HCT116 (cell line): Measurements from ENCODE around the gene STPG2. TPM values are rescaled to one million over a fixed set of nuclear protein-coding genes. Genes with fewer than 3 reads are reported as not detected.

Experiments used
- ATAC-seq: fragments of 200-7000 bp; cut with Tn5 transposase; 2 replicates; pipeline ENCODE4 v1.9.1; 2020; ENCODE audit warnings: mild to moderate bottlenecking, moderate library complexity
- BruUV-seq: library from RNA; stranded (reverse); fragments of 400-500 nt; replicated peaks from 2 replicates; lab custom pipeline; 2021; lab: Mats Ljungman, UMichigan
- CTCF ChIA-PET: fragments of 300-600 bp; sonication (Branson Sonifier 250); formaldehyde crosslinking; loops from one replicate; lab custom pipeline; 2021; ENCODE audit warnings: antibody characterized with exemption; lab: Charles Lee
- POLR2A ChIA-PET: fragments of 300-600, 350-600 bp; sonication (Branson Sonifier 250); formaldehyde crosslinking; loops from one replicate; lab custom pipeline; 2021; ENCODE audit warnings: antibody characterized with exemption; lab: Charles Lee
- RAD21 ChIA-PET, 2 experiments: fragments of 300-600 bp; sonication (Branson Sonifier 250); formaldehyde crosslinking; loops; one replicate each; lab custom pipeline; 2023; ENCODE audit warnings: low total read pairs in 2 of 2; ENCODE audit not compliant: uncharacterized antibody in 2 of 2, unreplicated experiment in 2 of 2, low non-redundant PET in 1 of 2; lab: Charles Lee
- DNase-seq: peaks from one replicate; pipeline ENCODE4 v3.0.0-alpha.2; 2010; ENCODE audit warnings: low read depth, low spot score
- H2AFZ ChIP-seq: fragments of 200-600 bp; shearing (Covaris generic), sonication (generic); 2 replicates; pipeline ENCODE4 v1.6.1; 2017; ENCODE audit warnings: low read depth, mixed run types, mixed read lengths, antibody characterized with exemption, low read length; ENCODE audit not compliant: poor library complexity, severe bottlenecking
- H3K27ac ChIP-seq: 2 replicates; pipeline ENCODE4 v1.5.1; 2012; ENCODE audit warnings: low read depth, low read length
- H3K27me3 ChIP-seq: fragments of 200-600 bp; sonication (generic); 2 replicates; pipeline ENCODE4 v1.6.1; 2016; ENCODE audit warnings: mixed run types, low read length, mixed read lengths; ENCODE audit not compliant: insufficient read depth
- H3K36me3 ChIP-seq, 2 experiments: fragments of 200-500 bp in 1 of 2; fragments of 200-600 bp in 1 of 2; sonication (Bioruptor generic) in 1 of 2; sonication (generic) in 1 of 2; 2 replicates each; pipeline versions ENCODE4 v1.5.1 to v1.6.1; 2014 to 2016; ENCODE audit warnings: low read length in 2 of 2, inconsistent platforms in 1 of 2, mixed read lengths in 1 of 2, mixed run types in 1 of 2; ENCODE audit not compliant: insufficient read depth in 2 of 2, control insufficient read depth in 1 of 2
- H3K4me1 ChIP-seq, 2 experiments: fragments of 200-600 bp in 1 of 2; sonication (generic) in 1 of 2; 2 replicates each; pipeline versions ENCODE4 v1.5.1 to v1.6.1; 2012 to 2017; ENCODE audit warnings: low read length in 2 of 2, inconsistent platforms in 1 of 2, mild to moderate bottlenecking in 1 of 2, mixed read lengths in 1 of 2, mixed run types in 1 of 2, moderate library complexity in 1 of 2; ENCODE audit not compliant: insufficient read depth in 2 of 2, control insufficient read depth in 1 of 2
- H3K4me2 ChIP-seq: fragments of 200-600 bp; sonication (generic); 2 replicates; pipeline ENCODE4 v1.6.1; 2017; ENCODE audit warnings: mixed run types, low read length, mixed read lengths
- H3K4me3 ChIP-seq, 2 experiments: fragments of 200-600 bp in 1 of 2; sonication (generic) in 1 of 2; replicated peaks in 1 of 2; 2 replicates each; pipeline ENCODE4 v1.5.1; 2011 to 2016; ENCODE audit warnings: low read length in 2 of 2, control low read depth in 1 of 2, low read depth in 1 of 2, mild to moderate bottlenecking in 1 of 2, mixed read lengths in 1 of 2, mixed run types in 1 of 2
- H3K79me2 ChIP-seq: fragments of 200-600 bp; sonication (generic); 2 replicates; pipeline ENCODE4 v1.6.1; 2017; ENCODE audit warnings: mild to moderate bottlenecking, mixed run types, low read length, moderate library complexity, mixed read lengths; ENCODE audit not compliant: insufficient read depth
- H3K9ac ChIP-seq: fragments of 200-600 bp; sonication (generic); 2 replicates; pipeline ENCODE4 v1.6.1; 2016; ENCODE audit warnings: low read length, mixed read lengths
- H3K9me2 ChIP-seq: fragments of 200-600 bp; sonication (generic), shearing (Covaris generic); 2 replicates; pipeline ENCODE4 v1.6.1; 2017; ENCODE audit warnings: mixed run types, mild to moderate bottlenecking, moderate library complexity; ENCODE audit not compliant: insufficient read depth
- H3K9me3 ChIP-seq, 2 experiments: fragments of 200-500 bp in 1 of 2; fragments of 200-600 bp in 1 of 2; sonication (Bioruptor generic) in 1 of 2; sonication (generic) in 1 of 2; 2 replicates each; pipeline ENCODE4 v1.6.1; 2014 to 2017; ENCODE audit warnings: low read length in 2 of 2, mixed read lengths in 2 of 2, inconsistent platforms in 1 of 2, low read depth in 1 of 2, mild to moderate bottlenecking in 1 of 2, mixed run types in 1 of 2, moderate library complexity in 1 of 2; ENCODE audit not compliant: control insufficient read depth in 1 of 2, insufficient read depth in 1 of 2
- H4K20me1 ChIP-seq: fragments of 200-600 bp; sonication (generic), shearing (Covaris generic); 2 replicates; pipeline ENCODE4 v1.6.1; 2017; ENCODE audit warnings: mixed run types, mild to moderate bottlenecking, moderate library complexity; ENCODE audit not compliant: insufficient read depth
- EZH2phosphoT487 ChIP-seq: fragments of 200-600 bp; IDR thresholded peaks from 2 replicates; pipeline ENCODE4 v1.6.1; 2018; ENCODE audit warnings: antibody characterized with exemption, borderline replicate concordance
- JUND ChIP-seq: IDR thresholded peaks from 2 replicates; pipeline ENCODE4 v1.6.1; 2012
- POLR2A ChIP-seq: IDR thresholded peaks from 2 replicates; pipeline ENCODE4 v1.7.0; 2011; ENCODE audit warnings: borderline replicate concordance; ENCODE audit not compliant: insufficient read depth, insufficient read length; ENCODE audit errors: extremely low read depth
- POLR2AphosphoS5 ChIP-seq: IDR thresholded peaks from 2 replicates; pipeline ENCODE4 v1.6.1; 2011; ENCODE audit warnings: mild to moderate bottlenecking, low read depth, low read length, moderate library complexity
- RAD21 ChIP-seq: IDR thresholded peaks from 2 replicates; pipeline ENCODE4 v1.6.1; 2012; ENCODE audit warnings: low read depth, mild to moderate bottlenecking
- SP1 ChIP-seq: IDR thresholded peaks from 2 replicates; pipeline ENCODE4 v1.6.1; 2012; ENCODE audit warnings: low read depth
- intact Hi-C: fragments of 100-400 bp; cut with micrococcal nuclease; formaldehyde crosslinking; loops from 2 replicates; pipeline ENCODE4 v1.10.0; 2022
- total RNA-seq: library from RNA; stranded (reverse); gene quantifications from one replicate; pipeline ENCODE4 v1.2.1, GENCODE V29; 2021; ENCODE audit not compliant: unreplicated experiment
- TF ChIP-seq, protein P1 (sequence below), 3 experiments: fragments of 200-600 bp in 1 of 3; sonication (generic) in 1 of 3; IDR thresholded peaks in 2 of 3; conservative IDR thresholded peaks in 1 of 3; 2 replicates each; pipeline ENCODE4 v1.5.1; 2012 to 2017; ENCODE audit warnings: low read depth in 2 of 3, low read length in 2 of 3, antibody characterized with exemption in 1 of 3, borderline replicate concordance in 1 of 3, control low read depth in 1 of 3, mild to moderate bottlenecking in 1 of 3, mixed read lengths in 1 of 3, mixed run types in 1 of 3, moderate library complexity in 1 of 3; ENCODE audit not compliant: insufficient read depth in 1 of 3
- TF ChIP-seq, protein P2 (sequence below): IDR thresholded peaks from 2 replicates; pipeline ENCODE4 v1.6.1; 2012
- TF ChIP-seq, protein P3 (sequence below): IDR thresholded peaks from 2 replicates; pipeline ENCODE4 v1.6.1; 2012

Gene STPG2
- total RNA-seq, 1 experiment from 2014 or later, result not detected

DNA sequence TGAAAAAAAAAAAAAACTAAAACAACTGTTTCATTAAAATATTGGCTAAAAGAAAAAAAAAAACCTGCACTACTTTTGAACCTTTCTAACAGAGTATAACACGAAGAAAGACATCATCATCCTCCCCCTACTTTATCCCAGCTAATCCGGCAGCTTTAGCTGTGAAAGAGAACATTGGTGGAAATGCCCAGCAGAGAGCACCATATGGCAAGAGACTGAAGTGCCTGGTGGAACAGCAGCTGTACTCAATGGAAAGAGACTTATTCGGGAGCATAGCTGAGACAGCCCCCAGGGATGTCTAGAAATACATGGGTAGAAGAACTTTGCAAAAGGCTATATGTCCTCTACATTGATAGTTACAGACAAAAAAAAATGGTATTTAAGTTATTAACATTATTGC is 30.3 kb downstream of the STPG2 start:
- Histone ChIP-seq H3K79me2 (no peaks in the 10 kb centered on the region), H3K36me3 (no peaks in the 10 kb centered on the region), H2AFZ (no peak overlapping the region), H3K27me3 (no peaks in the 10 kb centered on the region), H3K9me2 (no peaks in the 10 kb centered on the region), H4K20me1 (no peaks in the 10 kb centered on the region), H3K27ac (no peak overlapping the region), H3K9me3 (no peaks in the 10 kb centered on the region), H3K4me1 (no peaks in the 10 kb centered on the region), H3K4me3 (no peak overlapping the region), H3K4me2 (no peak overlapping the region), H3K9ac (no peak overlapping the region)
- no TSS peak for BruUV-seq
- DNase-seq, result peak; percentile 6
- POLR2A ChIA-PET, result no interaction called here
- peak; percentile 72 for ATAC-seq
- TF ChIP-seq RAD21, result peak; percentile 62
- TF ChIP-seq POLR2AphosphoS5, result no peak
- TF ChIP-seq, protein P1, sequence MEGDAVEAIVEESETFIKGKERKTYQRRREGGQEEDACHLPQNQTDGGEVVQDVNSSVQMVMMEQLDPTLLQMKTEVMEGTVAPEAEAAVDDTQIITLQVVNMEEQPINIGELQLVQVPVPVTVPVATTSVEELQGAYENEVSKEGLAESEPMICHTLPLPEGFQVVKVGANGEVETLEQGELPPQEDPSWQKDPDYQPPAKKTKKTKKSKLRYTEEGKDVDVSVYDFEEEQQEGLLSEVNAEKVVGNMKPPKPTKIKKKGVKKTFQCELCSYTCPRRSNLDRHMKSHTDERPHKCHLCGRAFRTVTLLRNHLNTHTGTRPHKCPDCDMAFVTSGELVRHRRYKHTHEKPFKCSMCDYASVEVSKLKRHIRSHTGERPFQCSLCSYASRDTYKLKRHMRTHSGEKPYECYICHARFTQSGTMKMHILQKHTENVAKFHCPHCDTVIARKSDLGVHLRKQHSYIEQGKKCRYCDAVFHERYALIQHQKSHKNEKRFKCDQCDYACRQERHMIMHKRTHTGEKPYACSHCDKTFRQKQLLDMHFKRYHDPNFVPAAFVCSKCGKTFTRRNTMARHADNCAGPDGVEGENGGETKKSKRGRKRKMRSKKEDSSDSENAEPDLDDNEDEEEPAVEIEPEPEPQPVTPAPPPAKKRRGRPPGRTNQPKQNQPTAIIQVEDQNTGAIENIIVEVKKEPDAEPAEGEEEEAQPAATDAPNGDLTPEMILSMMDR (IDR thresholded peaks at IDR 0.05 in 2 of 3, conservative IDR thresholded peaks at IDR 0.05 in 1 of 3; ENCODE audit: borderline replicate concordance in 1 of 3, insufficient read depth in 1 of 3, low read depth in 2 of 3, low read length in 2 of 3), result peak; percentile 21 to 49 (median 27); a peak in 3 of 6 replicates
- intact Hi-C loops, result no loop called here
- CTCF ChIA-PET, result interaction anchor here (0.5 to 1.3 kb wide), 4 partner anchors 20 to 355 kb away, joined by 3 to 7 read pairs (median 4); partner anchors contain the start of gene STPG2
- RAD21 ChIA-PET, result no interaction called here

DNA sequence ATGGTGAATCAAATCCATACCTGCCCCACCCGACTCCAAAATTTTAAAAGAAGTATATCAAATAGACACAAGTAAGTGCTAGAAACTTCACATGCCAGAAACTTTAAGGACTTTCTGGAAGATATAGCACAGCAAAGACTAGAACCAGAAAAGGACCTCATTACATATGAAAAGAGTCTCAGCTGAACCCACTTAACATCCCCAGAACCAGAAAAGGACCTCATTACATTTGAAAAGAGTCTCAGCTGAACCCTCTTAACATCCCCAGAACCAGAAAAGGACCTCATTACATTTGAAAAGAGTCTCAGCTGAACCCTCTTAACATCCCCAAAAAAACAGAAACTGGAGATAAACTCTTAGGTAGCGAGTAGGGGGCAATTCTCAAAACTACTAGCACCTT is 32.3 kb downstream of the STPG2 start:
- no peaks in the 10 kb centered on the region for H3K27me3 ChIP-seq
- ChIA-PET RAD21 (no interaction called here), CTCF (no interaction called here), POLR2A (no interaction called here)
- DNase-seq (no peak), ATAC-seq (no peak)
- H3K27ac ChIP-seq, result no peak overlapping the region
- H3K9ac ChIP-seq, result no peak overlapping the region
- no peak overlapping the region for H3K4me3 ChIP-seq
- H3K9me3 ChIP-seq, result no peaks in the 10 kb centered on the region
- no peaks in the 10 kb centered on the region for H3K4me1 ChIP-seq
- TF ChIP-seq POLR2A (no peak), SP1 (no peak), JUND (no peak), EZH2phosphoT487 (no peak), RAD21 (no peak)
- TF ChIP-seq, protein P2, sequence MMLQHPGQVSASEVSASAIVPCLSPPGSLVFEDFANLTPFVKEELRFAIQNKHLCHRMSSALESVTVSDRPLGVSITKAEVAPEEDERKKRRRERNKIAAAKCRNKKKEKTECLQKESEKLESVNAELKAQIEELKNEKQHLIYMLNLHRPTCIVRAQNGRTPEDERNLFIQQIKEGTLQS, result no peak
- TF ChIP-seq, protein P3, sequence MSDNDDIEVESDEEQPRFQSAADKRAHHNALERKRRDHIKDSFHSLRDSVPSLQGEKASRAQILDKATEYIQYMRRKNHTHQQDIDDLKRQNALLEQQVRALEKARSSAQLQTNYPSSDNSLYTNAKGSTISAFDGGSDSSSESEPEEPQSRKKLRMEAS, result no peak
- intact Hi-C loops, result no loop called here
- no peaks in the 10 kb centered on the region for H4K20me1 ChIP-seq
- no peaks in the 10 kb centered on the region for H3K9me2 ChIP-seq
- no peaks in the 10 kb centered on the region for H3K79me2 ChIP-seq
- H3K36me3 ChIP-seq, result no peaks in the 10 kb centered on the region
- BruUV-seq, result no TSS peak
- H2AFZ ChIP-seq, result no peak overlapping the region
- H3K4me2 ChIP-seq, result no peak overlapping the region
